RWPE2 (cell line): ENCODE measurements around the gene TMEM11.
A peak's percentile ranks its signal among the peaks of the same experiment; 100 is the strongest.

Source experiments
- ATAC-seq: fragments of 200-7000 bp; cut with Tn5 transposase; 3 replicates; pipeline ENCODE4 v1.9.1; 2021; ENCODE audit warnings: low read depth
- DNase-seq: peaks from one replicate; pipeline ENCODE4 v3.0.0-alpha.2; 2020; ENCODE audit warnings: low spot score
- H3K27ac ChIP-seq: fragments of 450-650 bp; 2 replicates; pipeline ENCODE4 v1.5.1; 2017; ENCODE audit warnings: mild to moderate bottlenecking; ENCODE audit not compliant: poor library complexity, severe bottlenecking
- H3K27me3 ChIP-seq: fragments of 250-450 bp; sonication (Bioruptor Pico); 2 replicates; pipeline ENCODE4 v1.5.1; 2021; ENCODE audit warnings: mild to moderate bottlenecking, moderate library complexity; ENCODE audit not compliant: insufficient read depth, poor library complexity, severe bottlenecking
- H3K36me3 ChIP-seq: fragments of 250-450 bp; sonication (Bioruptor Pico); 2 replicates; pipeline ENCODE4 v1.5.1; 2020; ENCODE audit warnings: low read depth, mild to moderate bottlenecking, moderate library complexity
- H3K4me1 ChIP-seq: fragments of 250-450 bp; sonication (Bioruptor Pico); 2 replicates; pipeline ENCODE4 v1.5.1; 2021; ENCODE audit warnings: mild to moderate bottlenecking, moderate library complexity; ENCODE audit not compliant: insufficient read depth, poor library complexity, severe bottlenecking
- H3K4me3 ChIP-seq: fragments of 250-450 bp; sonication (Bioruptor Pico); 2 replicates; pipeline ENCODE4 v1.5.1; 2021; ENCODE audit warnings: mild to moderate bottlenecking, moderate library complexity; ENCODE audit not compliant: severe bottlenecking
- H3K9me3 ChIP-seq: fragments of 250-450 bp; sonication (Bioruptor Pico); 2 replicates; pipeline ENCODE4 v1.5.1; 2021; ENCODE audit warnings: mild to moderate bottlenecking, moderate library complexity; ENCODE audit not compliant: severe bottlenecking
- CTCF ChIP-seq: fragments of 450-650 bp; IDR thresholded peaks from one replicate; pipeline ENCODE4 v1.5.1; 2017; ENCODE audit warnings: mild to moderate bottlenecking, moderate library complexity; ENCODE audit not compliant: poor library complexity, severe bottlenecking

TMEM11 gene

GRCh38 chr17:21214015-21214776 lies at the start of gene TMEM11:
TMEM11 (minus strand) TSS chr17:21214161; CDS start chr17:21214152, 9 bp downstream.
- no peaks in the 10 kb centered on the region for H3K27me3 ChIP-seq
- peak; percentile 96 for DNase-seq
- H3K4me3 ChIP-seq = peak within 1 kb of the TSS; percentile 94
- TF ChIP-seq CTCF = peak; percentile 12
- no peaks in the 10 kb centered on the region for H3K9me3 ChIP-seq
- H3K27ac ChIP-seq = peak within 1 kb of the TSS; percentile 62
- peaks cover 7% of the 10 kb centered on the region for H3K4me1 ChIP-seq
- peak; percentile 91 for ATAC-seq
- peaks cover 34% of the 10 kb centered on the region for H3K36me3 ChIP-seq

GRCh38 chr17:21263376-21263775 lies 49.4 kb upstream of the TMEM11 start:
- DNase-seq (no peak), ATAC-seq (peak; percentile 90)

GRCh38 chr17:21262259-21262993 lies 48.5 kb upstream of the TMEM11 start:
- Histone ChIP-seq H3K4me3 (no peak overlapping the region), H3K27ac (no peak overlapping the region), H3K9me3 (no peaks in the 10 kb centered on the region), H3K36me3 (no peaks in the 10 kb centered on the region), H3K4me1 (peaks cover under 1% of the 10 kb centered on the region), H3K27me3 (no peaks in the 10 kb centered on the region)
- DNase-seq (no peak), ATAC-seq (no peak)
- no peak for TF ChIP-seq CTCF

More at GRCh38 chr17:21263376-21263775, 49.4 kb upstream of the TMEM11 start:
- Histone ChIP-seq H3K27ac (peak overlapping the region; percentile 19), H3K27me3 (no peaks in the 10 kb centered on the region), H3K4me3 (no peak overlapping the region), H3K36me3 (no peaks in the 10 kb centered on the region), H3K4me1 (no peaks in the 10 kb centered on the region), H3K9me3 (no peaks in the 10 kb centered on the region)
- no peak for TF ChIP-seq CTCF

GRCh38 chr17:21258593-21258992 lies 44.6 kb upstream of the TMEM11 start:
- Histone ChIP-seq H3K9me3 (no peaks in the 10 kb centered on the region), H3K27ac (no peak overlapping the region), H3K27me3 (no peaks in the 10 kb centered on the region), H3K36me3 (no peaks in the 10 kb centered on the region), H3K4me1 (peaks cover 20% of the 10 kb centered on the region), H3K4me3 (no peak overlapping the region)
- DNase-seq = no peak
- no peak for ATAC-seq
- no peak for TF ChIP-seq CTCF
